ENCODE measurements around the gene IGFL1. TPM values are rescaled to one million over a fixed set of nuclear protein-coding genes. Genes with fewer than 3 reads are reported as not detected.

IGFL1 gene
- total and polyA plus RNA-seq, 2 of the 8 experiments (the other 6 are each of a cell fraction or from before 2014, with no cell fraction given) = not detected

GRCh38 chr19:46189971-46190888, 39.3 kb upstream of the IGFL1 start:
- H3K4me1 ChIP-seq (replicated peaks in 1 of 4; ENCODE audit: control insufficient read depth in 3 of 4, insufficient read depth in 4 of 4, low read length in 3 of 4) = no peaks in the 10 kb centered on the region
- H3K27me3 ChIP-seq (replicated peaks in 1 of 4; ENCODE audit: control insufficient read depth in 3 of 4, extremely low read depth in 1 of 4, insufficient read depth in 3 of 4, low read length in 3 of 4) = no peaks in the 10 kb centered on the region
- WGBS, 2 experiments (ENCODE audit: extremely low coverage in 1 of 2, insufficient coverage in 1 of 2, insufficient read length in 1 of 2, insufficient replicate concordance in 2 of 2, low coverage in 1 of 2, low lambda C conversion rate in 2 of 2, missing lambda C conversion rate in 1 of 2) = 92% methylated on average over 8 of the region's 8 CpGs; no CpG with 5 or more reads in 1 of the 2 experiments
- ChIA-PET CTCF (ENCODE audit: partially characterized antibody) (interaction anchor here (0.7 to 4.9 kb wide), 26 partner anchors 8 to 279 kb away, joined by 3 to 143 read pairs (median 4); partner anchors contain the start of gene IGFL4), POLR2A (ENCODE audit: partially characterized antibody) (interaction anchor here (1.7 to 1.8 kb wide), 2 partner anchors 23 to 56 kb away, joined by 4 to 6 read pairs; no protein-coding TSS in a partner anchor)
- H2BK20ac ChIP-seq (ENCODE audit: low read length) = no peak overlapping the region
- H3K18ac ChIP-seq (ENCODE audit: extremely low read depth, low read length) = no peak overlapping the region
- H3K23me2 ChIP-seq (ENCODE audit: low read depth, low read length) = no peaks in the 10 kb centered on the region
- H3K27ac ChIP-seq (ENCODE audit: low read depth, low read length) = no peak overlapping the region
- H2BK120ac ChIP-seq (replicated peaks; ENCODE audit: low read depth, low read length) = no peak overlapping the region
- H4K91ac ChIP-seq (replicated peaks; ENCODE audit: insufficient read length, low read length) = no peak overlapping the region
- H4K8ac ChIP-seq (ENCODE audit: extremely low read depth, insufficient read depth, low read length) = no peak overlapping the region
- H3K23ac ChIP-seq (ENCODE audit: insufficient read length) = no peak overlapping the region
- H3K36me3 ChIP-seq (ENCODE audit: control insufficient read depth in 2 of 4, insufficient read depth in 4 of 4, low read length in 3 of 4) = no peaks in the 10 kb centered on the region
- no peak overlapping the region for H2AFZ ChIP-seq (ENCODE audit: low read length)
- peak overlapping the region; percentile 55; the same call in 1 of the 2 replicates for H2BK15ac ChIP-seq (ENCODE audit: low read length)
- no peaks in the 10 kb centered on the region for H3K79me1 ChIP-seq (ENCODE audit: low read depth, low read length)
- H3K14ac ChIP-seq (ENCODE audit: insufficient read length) = no peak overlapping the region
- no peak overlapping the region for H2BK5ac ChIP-seq (ENCODE audit: low read depth, low read length)
- H4K20me1 ChIP-seq (replicated peaks in 1 of 2; ENCODE audit: control insufficient read depth in 1 of 2, insufficient read depth in 2 of 2, low read length in 2 of 2) = no peaks in the 10 kb centered on the region
- FAIRE-seq = no peak
- no peaks in the 10 kb centered on the region for H3K79me2 ChIP-seq (ENCODE audit: control insufficient read depth in 1 of 2, insufficient read depth in 2 of 2, low read length in 2 of 2)
- no peak overlapping the region for H2BK12ac ChIP-seq (ENCODE audit: low read depth, low read length)
- no peak overlapping the region for H4K5ac ChIP-seq (ENCODE audit: insufficient read length, low read depth, low read length)
- H3K9me3 ChIP-seq (ENCODE audit: insufficient read depth in 2 of 2, low read depth in 1 of 2, low read length in 1 of 2) = no peaks in the 10 kb centered on the region
- no peak for DNase-seq (ENCODE audit: low read depth in 1 of 2, low spot score in 2 of 2)
- H3K9ac ChIP-seq (replicated peaks in 1 of 4; ENCODE audit: extremely low read depth in 1 of 4, low read depth in 3 of 4, low read length in 3 of 4) = no peak overlapping the region
- H3K4me3 ChIP-seq (ENCODE audit: extremely low read depth in 1 of 4, insufficient read depth in 2 of 4, low read depth in 3 of 4, low read length in 4 of 4) = no peak overlapping the region
- H2AK5ac ChIP-seq (ENCODE audit: low read depth, low read length) = no peak overlapping the region
- H3K56ac ChIP-seq (replicated peaks; ENCODE audit: insufficient read length, low read depth, low read length) = no peak overlapping the region
- H3K4me2 ChIP-seq (ENCODE audit: insufficient read depth in 1 of 2, low read depth in 2 of 2, low read length in 2 of 2) = no peak overlapping the region
- no peak for TF ChIP-seq SIX5 (IDR thresholded peaks at IDR 0.05; ENCODE audit: low read depth, low read length)
- no peak for TF ChIP-seq GTF2F1 (IDR thresholded peaks at IDR 0.05; ENCODE audit: borderline replicate concordance, low read depth, low read length)
- TF ChIP-seq RAD21 (IDR thresholded peaks at IDR 0.05 in 1 of 2, conservative IDR thresholded peaks at IDR 0.05 in 1 of 2; ENCODE audit: low read depth in 2 of 2, low read length in 2 of 2) = no peak
- TF ChIP-seq TAF7 (optimal IDR thresholded peaks at IDR 0.05; ENCODE audit: borderline replicate concordance, low read depth, low read length) = no peak
- no peak for TF ChIP-seq SP1 (IDR thresholded peaks at IDR 0.05; ENCODE audit: low read depth, low read length)
- no peak overlapping the region for H3K4ac ChIP-seq (replicated peaks; ENCODE audit: insufficient read length, low read depth, low read length)

Data from H1 (cell line).